HepG2 (cell line): ENCODE data around the gene OPN3. TPM values are rescaled to one million over a fixed set of nuclear protein-coding genes. Genes with fewer than 3 reads are reported as not detected.

Experiments used
- CC2D1A ChIP-seq: sonication (generic); formaldehyde crosslinking; IDR thresholded peaks from 2 replicates; pipeline ENCODE4 v1.8.1; 2023; ENCODE audit warnings: mild to moderate bottlenecking, missing genetic modification reagents
- DNMT1 ChIP-seq: sonication (generic); formaldehyde crosslinking; IDR thresholded peaks from 2 replicates; pipeline ENCODE4 v1.5.1; 2020; ENCODE audit warnings: mild to moderate bottlenecking, missing genetic modification reagents
- FOXA1 ChIP-seq, 2 experiments: fragments of 450-650 bp in 1 of 2; sonication (generic) in 1 of 2; formaldehyde crosslinking in 1 of 2; IDR thresholded peaks; 2 replicates each; pipeline versions ENCODE4 v1.4.0 to v1.6.1; 2016 to 2020; ENCODE audit warnings: missing genetic modification reagents in 1 of 2
- FOXA3 ChIP-seq: IDR thresholded peaks from 2 replicates; pipeline ENCODE4 v1.6.1; 2016; ENCODE audit warnings: missing genetic modification reagents, missing compliant biosample characterization
- FOXM1 ChIP-seq: sonication (generic); formaldehyde crosslinking; IDR thresholded peaks from 2 replicates; pipeline ENCODE4 v1.5.0; 2020; ENCODE audit warnings: missing genetic modification reagents
- ISL2 ChIP-seq: sonication (generic); formaldehyde crosslinking; IDR thresholded peaks from 2 replicates; pipeline ENCODE4 v1.5.0; 2020; ENCODE audit warnings: missing genetic modification reagents
- JARID2 ChIP-seq: sonication (generic); formaldehyde crosslinking; IDR thresholded peaks from 2 replicates; pipeline ENCODE4 v1.8.1; 2023; ENCODE audit warnings: missing genetic modification reagents, inconsistent platforms; ENCODE audit not compliant: insufficient replicate concordance
- NFYB ChIP-seq: sonication (generic); formaldehyde crosslinking; IDR thresholded peaks from 2 replicates; pipeline ENCODE4 v1.4.0; 2020; ENCODE audit warnings: missing genetic modification reagents
- NR2F1 ChIP-seq, 2 experiments: fragments of 450-650 bp in 1 of 2; formaldehyde crosslinking in 1 of 2; IDR thresholded peaks; 2 replicates each; pipeline versions ENCODE4 v1.5.0 to v1.6.1; 2016 to 2020; ENCODE audit warnings: mild to moderate bottlenecking in 1 of 2, missing compliant biosample characterization in 1 of 2, missing genetic modification reagents in 1 of 2, moderate library complexity in 1 of 2
- REL ChIP-seq: sonication (generic); formaldehyde crosslinking; conservative IDR thresholded peaks from 2 replicates; pipeline ENCODE4 v1.8.0; 2022; ENCODE audit warnings: mild to moderate bottlenecking, missing genetic modification reagents, moderate library complexity
- SALL1 ChIP-seq: sonication (generic); formaldehyde crosslinking; IDR thresholded peaks from 2 replicates; pipeline ENCODE4 v1.8.0; 2022; ENCODE audit warnings: mild to moderate bottlenecking, missing genetic modification reagents
- STAG1 ChIP-seq: sonication (generic); formaldehyde crosslinking; IDR thresholded peaks from 2 replicates; pipeline ENCODE4 v1.4.0; 2020; ENCODE audit warnings: missing genetic modification reagents
- TSC22D2 ChIP-seq: sonication (generic); formaldehyde crosslinking; IDR thresholded peaks from 2 replicates; pipeline ENCODE4 v1.5.1; 2020; ENCODE audit warnings: missing genetic modification reagents, mild to moderate bottlenecking, borderline replicate concordance
- YY1 ChIP-seq: IDR thresholded peaks from 2 replicates; pipeline ENCODE4 v1.6.1; 2011; ENCODE audit warnings: low read length, low read depth, moderate library complexity, mild to moderate bottlenecking; ENCODE audit not compliant: insufficient read depth, insufficient replicate concordance
- ZFP62 ChIP-seq: sonication (generic); formaldehyde crosslinking; IDR thresholded peaks from 2 replicates; pipeline ENCODE4 v1.4.0; 2020; ENCODE audit warnings: missing genetic modification reagents
- ZNF782 ChIP-seq: sonication (generic); formaldehyde crosslinking; IDR thresholded peaks from 2 replicates; pipeline ENCODE4 v1.4.0; 2020; ENCODE audit warnings: missing genetic modification reagents, mild to moderate bottlenecking, borderline replicate concordance
- ZSCAN31 ChIP-seq: sonication (generic); formaldehyde crosslinking; IDR thresholded peaks from 2 replicates; pipeline ENCODE4 v1.5.0; 2020; ENCODE audit warnings: low read depth, mild to moderate bottlenecking, missing genetic modification reagents
- polyA plus RNA-seq, 8 experiments: library from polyadenylated mRNA; depleted of rRNA in 3 of 8; stranded (reverse) in 7 of 8; unstranded in 1 of 8; fragments of >200 nt; fragmentation: Illumina TruSeq in 4 of 8; extraction: Trizol in 4 of 8; gene quantifications; 2 replicates each; pipeline versions ENCODE4 v1.2.1 to v1.2.3, GENCODE V29; 2011 to 2016; ENCODE audit warnings: low read depth in 4 of 8, missing spikeins in 1 of 8, mixed read lengths in 1 of 8; ENCODE audit not compliant: insufficient read depth in 1 of 8
- total RNA-seq, 5 experiments: library from RNA; depleted of rRNA; stranded (reverse); fragments of >200 nt; fragmentation: Illumina TruSeq; extraction: Trizol; gene quantifications; 2 replicates each; pipeline ENCODE4 v1.2.3, GENCODE V29; 2016; ENCODE audit warnings: low read depth in 1 of 5
- TF ChIP-seq, protein P1 (sequence below): IDR thresholded peaks from 2 replicates; pipeline ENCODE4 v1.6.1; 2012; ENCODE audit warnings: low read length, improper control_type of control experiment
- TF ChIP-seq, protein P2 (sequence below): sonication (generic); formaldehyde crosslinking; conservative IDR thresholded peaks from 2 replicates; pipeline ENCODE4 v1.5.0; 2020; ENCODE audit warnings: missing genetic modification reagents
- TF ChIP-seq, protein P3 (sequence below): sonication (generic); formaldehyde crosslinking; IDR thresholded peaks from 2 replicates; pipeline ENCODE4 v1.5.1; 2020; ENCODE audit warnings: mild to moderate bottlenecking, missing genetic modification reagents, moderate library complexity
- TF ChIP-seq, protein P4 (sequence below): sonication (generic); formaldehyde crosslinking; IDR thresholded peaks from 2 replicates; pipeline ENCODE4 v1.5.1; 2020; ENCODE audit warnings: missing genetic modification reagents, mild to moderate bottlenecking, borderline replicate concordance

OPN3 gene
- total and polyA plus RNA-seq, 2 of the 13 experiments (the other 11 are each of a cell fraction or from before 2014, with no cell fraction given): 17.4 to 23.0 TPM

DNA sequence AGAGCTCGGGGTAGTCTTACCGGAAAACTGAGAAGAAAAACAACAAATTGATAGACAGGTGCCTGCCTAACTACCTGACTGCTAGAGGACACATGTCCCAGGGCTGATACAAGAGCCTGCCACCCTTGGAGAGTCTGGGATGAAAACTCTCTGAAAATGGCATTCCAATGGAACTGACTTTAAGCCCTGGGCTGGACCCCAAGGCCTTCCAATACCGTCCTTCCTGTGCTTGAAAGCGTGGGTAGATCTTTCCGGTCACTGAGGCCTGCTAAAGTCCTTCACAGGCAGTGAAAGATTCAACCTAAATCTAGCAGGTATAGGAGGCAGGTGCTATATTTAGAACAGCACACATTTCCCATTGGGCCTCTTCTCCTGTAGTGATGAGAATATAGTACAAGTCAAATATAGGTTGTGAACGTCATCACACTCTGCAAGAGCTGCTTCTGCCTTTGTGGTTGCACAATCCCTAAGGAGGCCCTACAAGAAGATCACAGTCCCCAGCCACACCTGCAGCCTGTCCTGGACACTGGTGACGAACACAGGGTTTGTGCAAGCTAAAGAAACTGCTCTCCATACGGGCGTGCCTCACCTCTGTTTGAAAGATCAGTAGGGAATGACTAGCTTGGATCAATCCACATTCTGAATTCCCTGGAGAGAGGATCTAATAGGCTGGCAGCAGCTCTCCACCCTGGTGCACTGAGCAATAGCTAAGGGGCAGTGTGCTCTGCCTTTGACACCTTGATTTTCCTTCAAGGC lies 876 bp upstream of the OPN3 start (continued):
- TF ChIP-seq, protein P1, sequence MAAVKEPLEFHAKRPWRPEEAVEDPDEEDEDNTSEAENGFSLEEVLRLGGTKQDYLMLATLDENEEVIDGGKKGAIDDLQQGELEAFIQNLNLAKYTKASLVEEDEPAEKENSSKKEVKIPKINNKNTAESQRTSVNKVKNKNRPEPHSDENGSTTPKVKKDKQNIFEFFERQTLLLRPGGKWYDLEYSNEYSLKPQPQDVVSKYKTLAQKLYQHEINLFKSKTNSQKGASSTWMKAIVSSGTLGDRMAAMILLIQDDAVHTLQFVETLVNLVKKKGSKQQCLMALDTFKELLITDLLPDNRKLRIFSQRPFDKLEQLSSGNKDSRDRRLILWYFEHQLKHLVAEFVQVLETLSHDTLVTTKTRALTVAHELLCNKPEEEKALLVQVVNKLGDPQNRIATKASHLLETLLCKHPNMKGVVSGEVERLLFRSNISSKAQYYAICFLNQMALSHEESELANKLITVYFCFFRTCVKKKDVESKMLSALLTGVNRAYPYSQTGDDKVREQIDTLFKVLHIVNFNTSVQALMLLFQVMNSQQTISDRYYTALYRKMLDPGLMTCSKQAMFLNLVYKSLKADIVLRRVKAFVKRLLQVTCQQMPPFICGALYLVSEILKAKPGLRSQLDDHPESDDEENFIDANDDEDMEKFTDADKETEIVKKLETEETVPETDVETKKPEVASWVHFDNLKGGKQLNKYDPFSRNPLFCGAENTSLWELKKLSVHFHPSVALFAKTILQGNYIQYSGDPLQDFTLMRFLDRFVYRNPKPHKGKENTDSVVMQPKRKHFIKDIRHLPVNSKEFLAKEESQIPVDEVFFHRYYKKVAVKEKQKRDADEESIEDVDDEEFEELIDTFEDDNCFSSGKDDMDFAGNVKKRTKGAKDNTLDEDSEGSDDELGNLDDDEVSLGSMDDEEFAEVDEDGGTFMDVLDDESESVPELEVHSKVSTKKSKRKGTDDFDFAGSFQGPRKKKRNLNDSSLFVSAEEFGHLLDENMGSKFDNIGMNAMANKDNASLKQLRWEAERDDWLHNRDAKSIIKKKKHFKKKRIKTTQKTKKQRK: no peak
- no peak for TF ChIP-seq ZSCAN31
- TF ChIP-seq, protein P2, sequence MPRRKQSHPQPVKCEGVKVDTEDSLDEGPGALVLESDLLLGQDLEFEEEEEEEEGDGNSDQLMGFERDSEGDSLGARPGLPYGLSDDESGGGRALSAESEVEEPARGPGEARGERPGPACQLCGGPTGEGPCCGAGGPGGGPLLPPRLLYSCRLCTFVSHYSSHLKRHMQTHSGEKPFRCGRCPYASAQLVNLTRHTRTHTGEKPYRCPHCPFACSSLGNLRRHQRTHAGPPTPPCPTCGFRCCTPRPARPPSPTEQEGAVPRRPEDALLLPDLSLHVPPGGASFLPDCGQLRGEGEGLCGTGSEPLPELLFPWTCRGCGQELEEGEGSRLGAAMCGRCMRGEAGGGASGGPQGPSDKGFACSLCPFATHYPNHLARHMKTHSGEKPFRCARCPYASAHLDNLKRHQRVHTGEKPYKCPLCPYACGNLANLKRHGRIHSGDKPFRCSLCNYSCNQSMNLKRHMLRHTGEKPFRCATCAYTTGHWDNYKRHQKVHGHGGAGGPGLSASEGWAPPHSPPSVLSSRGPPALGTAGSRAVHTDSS (CRISPR knock-in tag): no peak
- TF ChIP-seq, protein P3, sequence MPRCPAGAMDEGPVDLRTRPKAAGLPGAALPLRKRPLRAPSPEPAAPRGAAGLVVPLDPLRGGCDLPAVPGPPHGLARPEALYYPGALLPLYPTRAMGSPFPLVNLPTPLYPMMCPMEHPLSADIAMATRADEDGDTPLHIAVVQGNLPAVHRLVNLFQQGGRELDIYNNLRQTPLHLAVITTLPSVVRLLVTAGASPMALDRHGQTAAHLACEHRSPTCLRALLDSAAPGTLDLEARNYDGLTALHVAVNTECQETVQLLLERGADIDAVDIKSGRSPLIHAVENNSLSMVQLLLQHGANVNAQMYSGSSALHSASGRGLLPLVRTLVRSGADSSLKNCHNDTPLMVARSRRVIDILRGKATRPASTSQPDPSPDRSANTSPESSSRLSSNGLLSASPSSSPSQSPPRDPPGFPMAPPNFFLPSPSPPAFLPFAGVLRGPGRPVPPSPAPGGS (CRISPR knock-in tag): no peak
- peak; percentile 47; the same call in 1 of the 2 replicates for TF ChIP-seq SALL1 (CRISPR knock-in tag)
- TF ChIP-seq STAG1: no peak
- no peak for TF ChIP-seq NR2F1 (CRISPR knock-in tag; IDR thresholded peaks at IDR 0.05)
- no peak for TF ChIP-seq JARID2 (CRISPR knock-in tag)
- TF ChIP-seq CC2D1A (CRISPR knock-in tag): no peak
- no peak for TF ChIP-seq FOXA1 (IDR thresholded peaks at IDR 0.05)
- TF ChIP-seq FOXA1 (CRISPR knock-in tag; IDR thresholded peaks at IDR 0.05): no peak
- TF ChIP-seq, protein P4, sequence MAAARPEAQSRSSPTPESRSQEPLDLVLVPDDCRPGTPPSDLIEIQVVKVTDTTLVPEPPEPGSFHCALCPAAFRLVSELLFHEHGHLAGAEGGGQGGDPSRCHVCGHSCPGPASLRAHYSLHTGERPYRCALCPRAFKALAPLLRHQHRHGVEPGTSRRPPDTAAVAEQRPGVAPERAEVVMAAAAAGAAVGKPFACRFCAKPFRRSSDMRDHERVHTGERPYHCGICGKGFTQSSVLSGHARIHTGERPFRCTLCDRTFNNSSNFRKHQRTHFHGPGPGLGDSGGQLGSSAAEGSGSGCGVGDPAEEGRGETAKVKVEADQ (CRISPR knock-in tag): no peak
- no peak for TF ChIP-seq FOXM1 (CRISPR knock-in tag)
- TF ChIP-seq YY1: no peak
- no peak for TF ChIP-seq TSC22D2 (CRISPR knock-in tag)
- no peak; the same call in 1 of the 2 replicates for TF ChIP-seq FOXA3 (CRISPR knock-in tag)
- TF ChIP-seq ZNF782 (CRISPR knock-in tag): no peak
- no peak for TF ChIP-seq NFYB (CRISPR knock-in tag)
- TF ChIP-seq ISL2 (CRISPR knock-in tag): no peak
- no peak for TF ChIP-seq ZFP62 (CRISPR knock-in tag)
- no peak for TF ChIP-seq DNMT1
- TF ChIP-seq REL (CRISPR knock-in tag): no peak
